Esophagus squamous epithelium (tissue), 5 donors: Measurements from ENCODE around the gene MUC20. TPM values are rescaled to one million over a fixed set of nuclear protein-coding genes. Genes with fewer than 3 reads are reported as not detected.

ENCODE experiments used
- DNase-seq: peaks from one replicate; lab custom pipeline; 2025; lab: John Stamatoyannopoulos, UW
- H3K27ac ChIP-seq, 4 donors: fragments of 200-600 bp; sonication (generic); one replicate each; pipeline ENCODE4 v1.5.1; 2016 to 2019; ENCODE audit warnings: mild to moderate bottlenecking in 1 of 4
- H3K27me3 ChIP-seq, 4 donors: fragments of 200-600 bp; sonication (generic); 1 replicate in 3 of 4; 2 replicates in 1 of 4; pipeline versions ENCODE4 v1.5.1 to v1.6.0; 2017 to 2021; ENCODE audit warnings: antibody characterized with exemption in 1 of 4
- H3K36me3 ChIP-seq, 3 donors: fragments of 200-600 bp; sonication (generic); one replicate each; pipeline ENCODE4 v1.5.1; 2016 to 2019
- H3K4me1 ChIP-seq, 3 donors: fragments of 200-600 bp; sonication (generic); one replicate each; pipeline ENCODE4 v1.5.1; 2017 to 2019
- H3K4me3 ChIP-seq, 4 donors: fragments of 200-600 bp; sonication (generic); 1 replicate in 3 of 4; 2 replicates in 1 of 4; pipeline ENCODE4 v1.5.1; 2016 to 2019; ENCODE audit warnings: mild to moderate bottlenecking in 2 of 4, moderate library complexity in 1 of 4
- H3K9me3 ChIP-seq, 3 donors: fragments of 200-600 bp; sonication (generic); one replicate each; pipeline ENCODE4 v1.5.1; 2016 to 2019
- POLR2A ChIP-seq, 4 donors: fragments of 450-650 bp; IDR thresholded peaks; one replicate each; pipeline ENCODE4 v1.6.1; 2017; ENCODE audit warnings: antibody characterized with exemption in 4 of 4, mild to moderate bottlenecking in 4 of 4, moderate library complexity in 3 of 4
- WGBS, 2 donors: methylation state at CpG; one replicate each; pipeline ENCODE4 v1.1.5; 2018; 5-methylcytosine and 5-hydroxymethylcytosine counted together
- intact Hi-C: fragments of 100-400 bp; cut with DNase I; formaldehyde crosslinking; loops from one replicate; pipeline ENCODE4 v1.15.0; 2022
- total RNA-seq, 4 donors: library from RNA; depleted of rRNA; stranded (reverse); fragments of >200 nt; gene quantifications; one replicate each; pipeline ENCODE4 v1.1.0, GENCODE V29; 2016
- TF ChIP-seq, protein P1 (sequence below), 6 experiments: fragments of 450-650 bp in 4 of 6; fragments of 200-600 bp in 2 of 6; sonication (generic) in 2 of 6; IDR thresholded peaks; one replicate each; pipeline ENCODE4 v1.5.1; 2016 to 2019; ENCODE audit warnings: antibody characterized with exemption in 6 of 6, mild to moderate bottlenecking in 4 of 6, moderate library complexity in 4 of 6
- donor health status: DM: yes; HTN: yes; CAD: no.

The MUC20 gene
- total RNA-seq, 4 donors from 2014 or later = 14.1 to 64.1 (median 25.7) TPM

DNA sequence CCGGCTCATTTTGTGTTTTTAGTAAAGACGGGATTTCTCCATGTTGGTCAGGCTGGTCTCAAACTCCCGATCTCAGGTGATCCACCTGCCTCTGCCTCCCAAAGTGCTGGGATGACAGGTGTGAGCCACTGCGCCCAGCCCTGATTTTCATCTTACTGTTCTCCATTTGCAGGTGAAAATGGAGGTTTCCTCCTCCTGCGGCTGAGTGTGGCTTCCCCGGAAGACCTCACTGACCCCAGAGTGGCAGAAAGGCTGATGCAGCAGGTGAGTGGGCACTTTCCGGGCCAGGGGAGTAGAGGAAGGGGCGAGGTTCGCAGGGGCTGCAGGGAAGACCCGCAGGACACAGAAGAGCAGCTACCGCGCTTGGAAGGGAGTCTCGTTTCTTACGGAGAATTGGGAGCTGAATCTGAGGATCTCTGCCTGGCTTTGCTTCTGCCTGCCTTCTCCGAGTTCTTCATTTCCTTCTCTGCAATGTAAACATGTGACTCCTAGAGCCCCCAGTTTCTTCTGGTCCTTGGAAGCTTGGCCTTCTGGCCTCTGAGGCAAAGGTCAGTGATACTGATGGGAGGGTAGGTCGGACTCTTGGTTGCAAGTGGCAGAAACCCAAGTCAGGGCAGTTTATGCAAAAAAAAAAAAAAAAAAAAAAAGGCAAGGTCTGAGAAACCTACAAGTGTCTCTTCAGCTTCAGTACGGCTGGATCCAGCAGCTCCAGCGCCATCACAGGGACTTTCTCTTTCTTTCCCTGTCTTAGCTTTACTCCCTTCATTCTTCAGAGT, 8.9 kb downstream of the MUC20 start:
- Histone ChIP-seq H3K9me3 (no peaks in the 10 kb centered on the region), H3K4me3 (no peak overlapping the region), H3K27me3 (peaks cover 0 to 4% (median 0%) of the 10 kb centered on the region in 4 donors), H3K27ac (no peak overlapping the region), H3K36me3 (peaks cover 0 to 33% (median 7%) of the 10 kb centered on the region in 3 donors), H3K4me1 (no peaks in the 10 kb centered on the region)
- TF ChIP-seq, protein P1, sequence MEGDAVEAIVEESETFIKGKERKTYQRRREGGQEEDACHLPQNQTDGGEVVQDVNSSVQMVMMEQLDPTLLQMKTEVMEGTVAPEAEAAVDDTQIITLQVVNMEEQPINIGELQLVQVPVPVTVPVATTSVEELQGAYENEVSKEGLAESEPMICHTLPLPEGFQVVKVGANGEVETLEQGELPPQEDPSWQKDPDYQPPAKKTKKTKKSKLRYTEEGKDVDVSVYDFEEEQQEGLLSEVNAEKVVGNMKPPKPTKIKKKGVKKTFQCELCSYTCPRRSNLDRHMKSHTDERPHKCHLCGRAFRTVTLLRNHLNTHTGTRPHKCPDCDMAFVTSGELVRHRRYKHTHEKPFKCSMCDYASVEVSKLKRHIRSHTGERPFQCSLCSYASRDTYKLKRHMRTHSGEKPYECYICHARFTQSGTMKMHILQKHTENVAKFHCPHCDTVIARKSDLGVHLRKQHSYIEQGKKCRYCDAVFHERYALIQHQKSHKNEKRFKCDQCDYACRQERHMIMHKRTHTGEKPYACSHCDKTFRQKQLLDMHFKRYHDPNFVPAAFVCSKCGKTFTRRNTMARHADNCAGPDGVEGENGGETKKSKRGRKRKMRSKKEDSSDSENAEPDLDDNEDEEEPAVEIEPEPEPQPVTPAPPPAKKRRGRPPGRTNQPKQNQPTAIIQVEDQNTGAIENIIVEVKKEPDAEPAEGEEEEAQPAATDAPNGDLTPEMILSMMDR (IDR thresholded peaks at IDR 0.05) = no peak
- TF ChIP-seq POLR2A (IDR thresholded peaks at IDR 0.05) = no peak
- intact Hi-C loops = no loop called here
- WGBS, 2 donors = 79 to 91% methylated on average over 3 to 16 of the region's 18 CpGs
- no peak for DNase-seq

DNA sequence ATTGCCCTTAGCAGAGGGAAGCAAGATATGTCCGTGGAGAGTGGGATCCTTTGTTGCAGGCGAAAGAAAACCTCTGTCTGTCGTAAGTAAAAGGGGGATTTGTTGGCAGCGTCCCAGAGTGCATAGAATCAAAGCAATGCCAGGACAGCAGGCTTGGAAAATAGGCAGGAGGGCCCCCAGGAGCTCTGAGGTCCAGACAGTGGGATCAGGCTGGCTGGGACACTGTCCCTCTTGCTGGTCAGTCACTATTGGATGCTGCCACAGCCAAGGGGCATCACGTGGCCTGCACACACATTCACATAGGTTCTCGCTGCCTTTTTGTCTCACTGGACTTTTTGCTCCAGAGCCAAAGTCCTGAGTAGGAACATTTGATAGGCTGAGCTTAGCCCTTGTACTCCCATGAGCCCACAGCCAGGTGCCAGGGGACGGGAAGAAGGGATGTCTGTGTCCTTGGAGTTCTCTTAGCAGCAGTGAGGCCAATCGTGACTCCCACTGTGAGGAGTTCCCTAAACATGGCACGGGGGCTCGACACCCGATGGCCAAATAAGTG, 10.7 kb downstream of the MUC20 start:
- Histone ChIP-seq H3K27me3 (peaks cover 0 to under 1% (median 0%) of the 10 kb centered on the region in 4 donors), H3K4me1 (no peaks in the 10 kb centered on the region), H3K4me3 (no peak overlapping the region), H3K36me3 (peaks cover 0 to 33% (median 7%) of the 10 kb centered on the region in 3 donors), H3K9me3 (no peaks in the 10 kb centered on the region), H3K27ac (no peak overlapping the region)
- WGBS, 2 donors = 85 to 90% methylated on average over 7 to 10 of the region's 11 CpGs
- intact Hi-C loops = no loop called here
- DNase-seq = no peak
- TF ChIP-seq, protein P1 (IDR thresholded peaks at IDR 0.05) = no peak
- no peak for TF ChIP-seq POLR2A (IDR thresholded peaks at IDR 0.05)

DNA sequence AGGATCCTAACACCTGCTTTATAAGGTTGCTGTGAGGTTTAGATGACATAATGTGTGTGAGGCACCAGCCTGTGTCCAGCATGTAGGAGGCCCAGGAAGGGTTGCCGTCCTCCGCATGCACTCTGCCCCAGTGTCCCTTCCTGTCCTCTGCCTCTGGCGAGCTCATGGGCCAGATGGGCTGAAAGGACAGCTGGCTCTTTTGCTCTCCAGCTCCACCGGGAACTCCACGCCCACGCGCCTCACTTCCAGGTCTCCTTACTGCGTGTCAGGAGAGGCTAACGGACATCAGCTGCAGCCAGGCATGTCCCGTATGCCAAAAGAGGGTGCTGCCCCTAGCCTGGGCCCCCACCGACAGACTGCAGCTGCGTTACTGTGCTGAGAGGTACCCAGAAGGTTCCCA, 12.2 kb downstream of the MUC20 start:
- intact Hi-C loops = no loop called here
- 61 to 78% methylated on average over 8 to 12 of the region's 12 CpGs for WGBS, 2 donors
- TF ChIP-seq POLR2A (IDR thresholded peaks at IDR 0.05) = no peak
- TF ChIP-seq, protein P1 (IDR thresholded peaks at IDR 0.05) = no peak
- Histone ChIP-seq H3K4me3 (no peak overlapping the region), H3K27ac (no peak overlapping the region), H3K36me3 (peaks cover 0 to 24% (median 7%) of the 10 kb centered on the region in 3 donors), H3K4me1 (no peaks in the 10 kb centered on the region), H3K27me3 (no peaks in the 10 kb centered on the region), H3K9me3 (no peaks in the 10 kb centered on the region)
- no peak for DNase-seq

DNA sequence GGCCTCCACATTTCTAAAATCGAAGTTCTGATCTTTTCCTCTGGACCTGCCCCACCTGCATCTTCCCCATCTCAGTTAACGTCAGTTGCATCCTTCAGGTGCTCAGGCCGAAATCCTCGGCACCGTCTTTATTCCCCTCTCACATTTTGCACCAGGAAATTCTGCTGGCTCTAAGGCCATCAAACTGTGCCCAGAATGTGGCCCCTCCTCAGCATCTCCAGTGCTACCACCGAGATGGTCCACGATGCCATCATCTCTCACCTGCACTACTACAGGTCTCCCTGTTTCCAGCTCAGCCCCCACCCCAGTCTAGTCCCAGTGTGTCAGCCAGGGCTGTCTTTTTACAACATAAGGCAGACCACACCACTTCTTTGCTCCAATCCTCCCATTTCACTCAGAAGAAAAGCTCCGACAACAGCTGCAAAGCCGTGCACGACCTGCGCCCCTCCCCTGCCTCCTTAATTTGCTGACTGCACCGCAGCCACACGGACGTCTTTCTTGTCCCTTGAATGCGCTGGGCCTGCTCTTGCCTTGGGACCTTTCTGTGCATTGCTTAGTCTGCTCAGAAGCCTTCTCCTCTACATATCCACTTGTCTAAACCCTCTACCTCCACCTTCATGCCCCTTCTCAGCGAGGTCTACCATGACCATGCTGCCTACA, 14.4 kb downstream of the MUC20 start:
- DNase-seq = no peak
- TF ChIP-seq, protein P1 (IDR thresholded peaks at IDR 0.05) = no peak
- no peak for TF ChIP-seq POLR2A (IDR thresholded peaks at IDR 0.05)
- 74 to 91% methylated on average over 16 of the region's 16 CpGs for WGBS, 2 donors
- Histone ChIP-seq H3K27ac (no peak overlapping the region), H3K36me3 (peaks cover 0 to 11% (median 7%) of the 10 kb centered on the region in 3 donors), H3K4me3 (no peak overlapping the region), H3K4me1 (no peaks in the 10 kb centered on the region), H3K9me3 (no peaks in the 10 kb centered on the region), H3K27me3 (no peaks in the 10 kb centered on the region)
- intact Hi-C loops = no loop called here
